ENCODE data around the gene SLC26A8.

DNA sequence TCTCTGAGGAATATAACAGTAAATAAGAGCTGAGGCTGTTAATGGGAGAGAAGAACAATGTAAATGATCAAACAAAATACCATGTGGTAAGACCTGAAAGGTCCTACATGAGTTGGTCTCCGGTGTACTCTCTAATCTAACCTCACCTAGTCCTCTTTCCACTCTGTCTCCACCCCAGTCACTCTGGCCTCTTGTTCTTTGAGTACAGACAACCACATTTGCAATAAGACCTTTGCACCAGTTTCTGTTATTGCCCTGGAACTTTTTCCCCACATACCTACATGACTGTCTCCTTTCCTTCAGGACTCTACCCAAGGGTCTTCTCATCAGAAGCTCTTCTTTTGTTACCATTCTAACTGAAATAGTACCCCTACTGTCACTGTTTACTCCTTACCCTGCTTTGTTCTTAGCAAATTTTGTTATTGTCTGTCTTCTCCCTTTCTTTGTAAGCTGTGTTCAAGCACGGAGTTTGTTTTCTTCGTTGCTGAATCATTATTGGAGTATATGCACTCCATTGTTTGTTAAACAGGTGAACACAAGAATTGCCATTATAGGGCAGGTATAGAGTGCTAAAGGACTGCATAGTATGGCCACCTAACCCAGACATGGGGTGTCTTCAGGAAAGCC is 40.4 kb upstream of the SLC26A8 start:
- TF ChIP-seq, protein P1, sequence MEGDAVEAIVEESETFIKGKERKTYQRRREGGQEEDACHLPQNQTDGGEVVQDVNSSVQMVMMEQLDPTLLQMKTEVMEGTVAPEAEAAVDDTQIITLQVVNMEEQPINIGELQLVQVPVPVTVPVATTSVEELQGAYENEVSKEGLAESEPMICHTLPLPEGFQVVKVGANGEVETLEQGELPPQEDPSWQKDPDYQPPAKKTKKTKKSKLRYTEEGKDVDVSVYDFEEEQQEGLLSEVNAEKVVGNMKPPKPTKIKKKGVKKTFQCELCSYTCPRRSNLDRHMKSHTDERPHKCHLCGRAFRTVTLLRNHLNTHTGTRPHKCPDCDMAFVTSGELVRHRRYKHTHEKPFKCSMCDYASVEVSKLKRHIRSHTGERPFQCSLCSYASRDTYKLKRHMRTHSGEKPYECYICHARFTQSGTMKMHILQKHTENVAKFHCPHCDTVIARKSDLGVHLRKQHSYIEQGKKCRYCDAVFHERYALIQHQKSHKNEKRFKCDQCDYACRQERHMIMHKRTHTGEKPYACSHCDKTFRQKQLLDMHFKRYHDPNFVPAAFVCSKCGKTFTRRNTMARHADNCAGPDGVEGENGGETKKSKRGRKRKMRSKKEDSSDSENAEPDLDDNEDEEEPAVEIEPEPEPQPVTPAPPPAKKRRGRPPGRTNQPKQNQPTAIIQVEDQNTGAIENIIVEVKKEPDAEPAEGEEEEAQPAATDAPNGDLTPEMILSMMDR (IDR thresholded peaks at IDR 0.05), result no peak
- TF ChIP-seq POLR2AphosphoS5 (IDR thresholded peaks at IDR 0.05; ENCODE audit: low read depth, low read length), result no peak

Measured in Panc1 (cell line).